Stimulated activated CD4-positive, alpha-beta T cell treated with anti-CD3 and anti-CD28 coated beads, Interleukin-1b, Interleukin-23, amount 100 ng/mL, for 1 hour (primary cell): ENCODE measurements around the gene LRFN2.

ENCODE experiments used
- DNase-seq, 2 donors: peaks; one replicate each; pipeline ENCODE4 v3.0.0-alpha.2; 2020; ENCODE audit warnings: low read depth in 2 of 2

LRFN2 gene

GRCh38 chr6:40517654-40518053 lies 69.5 kb downstream of the LRFN2 start:
- DNase-seq: no peak

- no peak for DNase-seq
Measured at GRCh38 chr6:40516429-40516828, 70.7 kb downstream of the LRFN2 start.

GRCh38 chr6:40512340-40512739 lies 74.8 kb downstream of the LRFN2 start:
- DNase-seq: no peak

DNA sequence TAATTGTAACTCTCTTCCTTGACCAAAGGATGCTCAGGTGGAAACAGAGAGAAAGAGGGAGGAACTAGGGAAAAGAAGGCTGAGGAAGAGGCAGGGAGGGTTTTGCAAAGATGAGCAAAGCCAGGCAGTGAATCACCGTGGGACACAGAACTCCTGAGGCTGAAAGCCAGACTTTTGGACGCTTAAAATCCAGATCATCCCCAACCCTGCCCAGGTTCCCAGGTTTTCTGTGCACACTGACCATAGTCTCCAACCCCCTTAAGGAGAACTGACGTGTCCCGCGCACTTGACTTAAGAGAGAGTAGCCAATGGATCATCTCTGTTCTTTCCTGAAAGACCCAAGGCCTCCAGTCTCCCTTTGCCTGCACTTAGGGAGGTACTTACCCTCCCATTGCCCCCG lies 75.3 kb downstream of the LRFN2 start:
- DNase-seq: no peak

DNA sequence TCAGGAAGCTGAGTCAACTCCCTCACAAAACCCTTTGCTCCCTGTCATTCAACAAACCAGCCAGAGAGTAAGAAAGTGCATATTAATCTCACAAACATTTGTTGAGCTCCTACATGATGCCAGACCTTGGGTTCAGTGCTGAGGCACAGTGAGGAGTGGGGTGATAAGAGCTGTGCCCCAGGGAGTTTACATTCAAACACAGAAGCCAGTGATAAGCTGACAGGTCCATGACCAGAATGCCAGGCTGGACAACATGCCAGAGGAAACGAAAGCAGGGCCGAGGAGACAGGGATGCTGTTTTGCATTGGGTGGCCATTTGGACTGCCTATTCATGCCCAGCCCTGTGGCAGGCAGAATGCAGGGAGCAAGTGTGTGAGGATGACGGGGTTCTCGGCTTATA lies 76.7 kb downstream of the LRFN2 start:
- no peak for DNase-seq

DNA sequence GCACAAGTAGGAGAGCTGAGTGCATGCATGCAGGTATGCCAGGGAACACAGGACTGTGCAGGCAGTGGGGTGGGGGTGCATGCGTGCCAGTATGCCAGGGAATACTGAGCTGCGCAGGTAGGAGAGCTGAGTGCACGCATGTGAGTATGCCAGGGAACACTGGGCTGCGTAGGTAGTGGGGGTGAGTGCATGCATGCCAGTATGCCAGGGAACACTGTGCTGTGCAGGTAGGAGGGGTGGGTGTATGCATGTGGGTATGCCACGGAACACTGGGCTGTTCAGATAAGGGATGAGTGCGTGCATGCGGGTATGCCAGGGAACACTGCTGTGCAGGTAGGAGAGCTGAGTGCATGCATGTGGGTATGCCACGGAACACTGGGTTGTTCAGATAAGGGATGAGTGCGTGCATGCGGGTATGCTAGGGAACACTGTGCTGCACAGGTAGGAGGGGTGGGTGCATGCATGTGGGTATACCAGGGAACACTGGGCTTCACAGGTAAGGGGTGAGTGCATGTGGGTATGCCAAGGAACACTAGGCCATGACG lies 77.4 kb downstream of the LRFN2 start:
- no peak for DNase-seq

GRCh38 chr6:40509086-40509485 lies 78.1 kb downstream of the LRFN2 start:
- DNase-seq: no peak

- DNase-seq: no peak
Measured at GRCh38 chr6:40506954-40507353, 80.2 kb downstream of the LRFN2 start.

DNA sequence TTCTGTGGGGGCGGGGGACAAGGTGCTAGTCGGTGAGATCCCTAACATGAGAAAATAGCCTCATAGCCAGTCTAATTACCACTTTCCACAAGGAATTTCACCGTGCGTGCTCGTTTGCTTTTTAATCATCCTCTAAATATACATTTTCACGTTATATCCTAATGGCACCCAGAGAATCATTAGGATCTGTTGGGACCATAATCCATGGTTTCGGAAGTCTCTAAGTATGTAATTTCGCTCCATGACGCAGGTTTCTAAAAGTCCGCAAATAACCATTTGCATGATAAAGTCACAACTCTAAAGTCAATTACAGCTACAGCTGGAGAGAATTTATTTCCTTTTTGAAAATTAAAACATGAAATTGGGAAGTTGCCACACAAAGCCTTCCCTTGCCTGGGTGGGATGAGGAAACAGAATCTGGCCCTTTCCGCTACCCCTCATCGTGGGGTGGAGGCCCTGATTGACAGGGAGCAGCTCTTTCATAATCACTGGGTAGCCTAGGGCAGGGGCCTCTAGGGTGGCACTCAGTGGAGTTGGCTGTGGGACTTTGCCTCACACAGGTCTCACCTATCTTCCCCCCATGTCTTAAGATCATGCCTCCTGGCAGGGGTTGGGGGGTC lies 81.9 kb downstream of the LRFN2 start:
- DNase-seq: no peak

DNA sequence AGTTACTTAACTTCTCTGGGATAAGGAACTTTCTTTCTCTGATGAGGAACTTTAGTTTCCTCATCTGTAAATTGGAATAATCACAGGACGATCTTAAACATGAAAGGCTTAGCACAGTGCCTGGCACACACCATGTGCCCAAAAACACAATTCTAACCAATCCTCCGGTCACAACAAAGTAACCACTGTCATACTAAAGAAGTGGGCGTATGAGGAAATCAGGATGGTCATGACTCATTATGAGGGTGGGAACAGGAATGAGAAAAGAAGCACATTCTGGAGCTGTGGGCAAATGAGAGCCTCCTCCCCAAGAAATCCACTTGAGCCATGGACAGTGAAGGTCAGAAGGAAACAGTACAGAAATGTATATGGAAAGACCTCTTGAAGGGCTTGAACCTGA lies 82.9 kb downstream of the LRFN2 start:
- DNase-seq: no peak

DNA sequence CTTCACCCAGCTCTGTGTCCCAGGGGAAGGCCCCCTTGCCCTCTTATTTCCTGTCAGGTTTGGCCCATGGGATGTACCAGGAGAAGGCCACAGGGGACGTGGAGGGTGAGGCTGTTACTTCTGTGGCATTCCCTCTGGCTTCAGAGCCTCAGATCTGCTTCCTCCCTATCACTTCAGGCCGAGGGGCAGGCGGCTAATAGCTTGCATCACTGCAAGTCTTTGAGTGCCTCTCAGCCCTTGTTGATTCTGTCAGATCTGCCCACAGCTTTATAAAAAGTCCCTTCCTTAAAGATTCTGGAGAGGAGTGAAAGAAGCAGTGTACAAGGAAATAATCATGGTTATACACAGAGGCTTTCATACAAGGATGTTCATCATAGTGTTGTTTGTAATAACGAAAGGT lies 86.9 kb downstream of the LRFN2 start:
- no peak for DNase-seq

DNA sequence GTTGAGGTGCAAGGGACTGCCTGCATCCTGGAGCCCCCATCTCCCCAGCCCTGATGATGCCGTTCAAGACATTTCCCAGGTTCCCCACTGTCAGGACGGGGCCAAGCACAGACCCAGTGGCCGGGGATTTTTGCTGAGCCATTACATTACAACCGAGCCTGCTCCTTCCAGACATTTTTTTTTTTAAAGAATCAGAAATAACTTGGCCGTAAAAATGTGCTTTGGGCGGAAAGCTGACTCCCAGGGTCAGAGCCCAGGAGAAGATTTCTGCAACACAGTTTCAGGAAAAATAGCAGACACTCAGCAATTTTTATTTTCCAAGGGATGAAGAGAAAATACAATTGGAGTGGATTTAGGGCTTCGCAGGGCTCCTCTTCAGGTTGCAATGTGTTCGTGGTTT lies 87.9 kb downstream of the LRFN2 start:
- no peak for DNase-seq

GRCh38 chr6:40498148-40498547 lies 89.0 kb downstream of the LRFN2 start:
- no peak for DNase-seq

- DNase-seq: no peak
Measured at GRCh38 chr6:40492187-40492586, 95.0 kb downstream of the LRFN2 start.

- no peak for DNase-seq
Measured at GRCh38 chr6:40490508-40490907, 96.7 kb downstream of the LRFN2 start.

- DNase-seq: no peak
Measured at GRCh38 chr6:40489798-40490197, 97.4 kb downstream of the LRFN2 start.

DNA sequence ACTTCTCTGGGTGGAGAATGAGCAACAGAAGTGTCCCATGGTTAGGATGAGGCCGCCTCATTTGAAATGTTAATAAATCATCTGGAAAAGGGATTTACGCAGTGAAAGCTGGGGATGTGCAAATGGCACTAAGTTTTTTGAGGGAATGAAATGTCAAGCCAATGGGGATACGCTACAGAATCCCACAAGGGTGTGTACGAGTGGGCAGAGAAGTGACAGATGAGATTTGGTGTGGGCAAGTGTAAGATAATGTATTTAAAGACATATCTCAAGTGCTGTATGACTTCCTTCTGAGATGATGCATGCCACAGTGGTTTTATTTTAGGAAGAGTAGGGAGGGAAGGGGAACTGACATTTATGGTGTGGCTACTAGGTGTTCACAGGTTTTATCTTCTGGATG lies 100.6 kb downstream of the LRFN2 start:
- DNase-seq: no peak

DNA sequence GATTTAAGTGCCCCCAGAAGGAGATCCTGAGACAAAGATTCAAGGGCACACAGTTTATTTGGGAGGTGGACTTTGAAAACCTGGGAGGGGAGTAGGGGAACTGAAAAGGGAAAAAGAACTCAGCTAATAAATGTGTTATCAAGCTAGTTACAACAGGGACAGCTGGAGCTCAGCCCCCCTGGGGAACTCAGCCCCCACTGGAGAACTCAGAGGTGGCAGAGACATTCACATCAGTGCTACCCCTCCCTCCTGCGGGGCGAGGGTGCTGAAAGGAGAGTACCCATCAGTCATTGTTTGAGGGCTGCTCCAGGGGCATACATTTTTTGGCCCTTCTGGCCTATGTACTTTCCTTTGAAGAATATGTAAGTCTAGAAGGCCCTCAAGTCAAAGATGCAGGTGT lies 101.4 kb downstream of the LRFN2 start:
- DNase-seq: no peak

DNA sequence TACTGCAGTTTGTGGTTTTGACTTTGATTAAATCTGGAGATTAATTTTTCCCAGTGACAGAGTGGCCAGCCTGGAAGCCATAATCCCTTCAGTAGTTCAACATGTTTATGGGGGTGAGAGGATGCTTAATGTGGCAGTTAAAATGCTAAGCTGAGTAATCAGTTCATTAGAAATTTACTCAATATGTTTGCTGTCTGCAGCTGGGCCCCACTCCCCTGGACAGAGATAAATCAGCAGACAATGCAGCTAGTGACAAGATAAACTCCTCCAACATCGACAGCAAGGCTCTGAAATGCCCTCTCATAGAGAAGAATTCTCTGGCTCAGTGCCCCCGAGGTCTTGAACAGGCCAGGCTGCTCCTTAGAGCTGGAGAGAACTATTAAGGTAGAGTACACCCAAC lies 101.9 kb downstream of the LRFN2 start:
- no peak for DNase-seq

GRCh38 chr6:40484066-40484465 lies 103.1 kb downstream of the LRFN2 start:
- no peak for DNase-seq

- no peak for DNase-seq
Measured at GRCh38 chr6:40482532-40482931, 104.6 kb downstream of the LRFN2 start.

GRCh38 chr6:40480678-40481077 lies 106.5 kb downstream of the LRFN2 start:
- no peak for DNase-seq

DNA sequence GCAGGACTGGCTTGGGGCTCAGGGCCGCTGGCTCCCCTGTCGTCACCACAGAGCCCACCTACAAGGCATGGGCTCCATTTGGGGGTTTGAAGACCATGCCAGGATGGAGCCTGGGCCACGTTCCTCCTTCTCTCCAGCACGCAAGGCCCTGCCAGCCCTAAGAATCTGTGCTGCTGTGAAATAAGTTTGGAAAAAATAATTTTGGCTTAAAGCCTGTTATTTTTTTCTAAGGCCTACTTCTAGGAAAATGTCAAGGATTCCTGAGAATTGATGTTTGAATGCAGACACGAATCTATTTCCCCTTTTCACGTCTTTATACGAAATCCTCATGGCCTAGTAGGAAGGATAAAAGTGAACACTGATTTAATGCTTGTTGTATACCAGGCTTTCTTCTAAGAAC lies 107.5 kb downstream of the LRFN2 start:
- no peak for DNase-seq
